HL-60 (cell line): ENCODE data around the gene MAGI2.

Source experiments
- POLR2AphosphoS5 ChIP-seq: IDR thresholded peaks from 2 replicates; pipeline ENCODE4 v1.6.1; 2012; ENCODE audit warnings: low read depth
- TF ChIP-seq, protein P1 (sequence below): IDR thresholded peaks from one replicate; pipeline ENCODE4 v1.5.1; 2011; ENCODE audit warnings: low read length, control low read depth, inconsistent platforms; ENCODE audit not compliant: insufficient read depth

DNA sequence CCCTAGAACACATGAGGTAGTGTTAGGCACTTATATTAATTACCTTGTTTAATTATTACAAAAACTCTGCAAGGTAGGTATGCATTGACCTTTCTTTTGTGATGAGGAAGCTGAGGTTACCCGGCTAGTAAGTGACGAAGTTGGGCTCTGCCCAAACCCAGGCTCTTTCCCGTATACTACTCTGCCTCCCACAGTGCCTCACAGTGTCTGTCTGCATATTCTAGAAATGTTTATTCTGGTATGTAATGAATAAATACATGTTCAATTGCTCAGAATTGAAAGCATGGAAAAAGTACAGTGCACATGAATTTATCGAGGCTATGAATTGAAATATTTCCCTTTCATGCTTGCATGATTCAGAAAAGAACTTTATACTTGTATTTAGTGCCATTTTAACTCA lies 1350.0 kb downstream of the MAGI2 start:
- TF ChIP-seq, protein P1, sequence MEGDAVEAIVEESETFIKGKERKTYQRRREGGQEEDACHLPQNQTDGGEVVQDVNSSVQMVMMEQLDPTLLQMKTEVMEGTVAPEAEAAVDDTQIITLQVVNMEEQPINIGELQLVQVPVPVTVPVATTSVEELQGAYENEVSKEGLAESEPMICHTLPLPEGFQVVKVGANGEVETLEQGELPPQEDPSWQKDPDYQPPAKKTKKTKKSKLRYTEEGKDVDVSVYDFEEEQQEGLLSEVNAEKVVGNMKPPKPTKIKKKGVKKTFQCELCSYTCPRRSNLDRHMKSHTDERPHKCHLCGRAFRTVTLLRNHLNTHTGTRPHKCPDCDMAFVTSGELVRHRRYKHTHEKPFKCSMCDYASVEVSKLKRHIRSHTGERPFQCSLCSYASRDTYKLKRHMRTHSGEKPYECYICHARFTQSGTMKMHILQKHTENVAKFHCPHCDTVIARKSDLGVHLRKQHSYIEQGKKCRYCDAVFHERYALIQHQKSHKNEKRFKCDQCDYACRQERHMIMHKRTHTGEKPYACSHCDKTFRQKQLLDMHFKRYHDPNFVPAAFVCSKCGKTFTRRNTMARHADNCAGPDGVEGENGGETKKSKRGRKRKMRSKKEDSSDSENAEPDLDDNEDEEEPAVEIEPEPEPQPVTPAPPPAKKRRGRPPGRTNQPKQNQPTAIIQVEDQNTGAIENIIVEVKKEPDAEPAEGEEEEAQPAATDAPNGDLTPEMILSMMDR: no peak
- TF ChIP-seq POLR2AphosphoS5: no peak
